H1 (cell line): ENCODE data around the gene SLC44A5. TPM values are rescaled to one million over a fixed set of nuclear protein-coding genes. Genes with fewer than 3 reads are reported as not detected.

ENCODE experiments used
- CBX8 ChIP-seq: fragments of 300-800, 300-1000 bp; sonication (generic); IDR thresholded peaks from 2 replicates; pipeline ENCODE4 v1.7.1; 2016; ENCODE audit warnings: low read depth, low read length, borderline replicate concordance
- FOSL1 ChIP-seq: IDR thresholded peaks from 2 replicates; pipeline ENCODE4 v1.6.1; 2011; ENCODE audit warnings: mild to moderate bottlenecking, low read depth, low read length, moderate library complexity; ENCODE audit not compliant: insufficient read depth
- POLR2A ChIP-seq, 2 experiments: IDR thresholded peaks; 1 replicate in 1 of 2; 2 replicates in 1 of 2; pipeline ENCODE4 v1.6.1; 2011; ENCODE audit warnings: low read depth in 2 of 2, low read length in 2 of 2, mild to moderate bottlenecking in 2 of 2; ENCODE audit errors: control extremely low read depth in 1 of 2
- SAP30 ChIP-seq: fragments of 300-600 bp; sonication (generic); IDR thresholded peaks from 2 replicates; pipeline ENCODE4 v1.7.1; 2012; ENCODE audit warnings: low read length, moderate library complexity, mild to moderate bottlenecking, inconsistent platforms; ENCODE audit not compliant: insufficient read depth, insufficient replicate concordance
- SIN3A ChIP-seq, 2 experiments: IDR thresholded peaks in 1 of 2; conservative IDR thresholded peaks in 1 of 2; 2 replicates each; pipeline ENCODE4 v1.6.1; 2011 to 2012; ENCODE audit warnings: low read length in 2 of 2, improper control_type of control experiment in 1 of 2, low read depth in 1 of 2, mild to moderate bottlenecking in 1 of 2
- SP4 ChIP-seq: IDR thresholded peaks from 2 replicates; pipeline ENCODE4 v1.6.1; 2012; ENCODE audit warnings: low read length, inconsistent platforms
- polyA plus RNA-seq, 7 experiments: library from polyadenylated mRNA; depleted of rRNA in 3 of 7; stranded (reverse) in 5 of 7; unstranded in 2 of 7; fragments of >200 nt in 5 of 7; fragments of 200-250 nt in 2 of 7; gene quantifications; 1 replicate in 5 of 7; 2 replicates in 1 of 7; 4 replicates in 1 of 7; pipeline versions ENCODE4 v1.2.1 to v1.2.3, GENCODE V29; 2011 to 2013; ENCODE audit warnings: missing spikeins in 2 of 7, mixed read lengths in 2 of 7
- total RNA-seq: library from RNA; stranded (reverse); fragmentation: NEBNext Ultra II Directional; extraction: Animal tissue kit (Norgen Biotek cat#: 25700); gene quantifications from 2 replicates; pipeline ENCODE4 v1.2.1, GENCODE V29; 2021

The SLC44A5 gene
- total and polyA plus RNA-seq, 2 of the 8 experiments (the other 6 are each of a cell fraction or from before 2014, with no cell fraction given): 1.8 to 3.3 TPM

DNA sequence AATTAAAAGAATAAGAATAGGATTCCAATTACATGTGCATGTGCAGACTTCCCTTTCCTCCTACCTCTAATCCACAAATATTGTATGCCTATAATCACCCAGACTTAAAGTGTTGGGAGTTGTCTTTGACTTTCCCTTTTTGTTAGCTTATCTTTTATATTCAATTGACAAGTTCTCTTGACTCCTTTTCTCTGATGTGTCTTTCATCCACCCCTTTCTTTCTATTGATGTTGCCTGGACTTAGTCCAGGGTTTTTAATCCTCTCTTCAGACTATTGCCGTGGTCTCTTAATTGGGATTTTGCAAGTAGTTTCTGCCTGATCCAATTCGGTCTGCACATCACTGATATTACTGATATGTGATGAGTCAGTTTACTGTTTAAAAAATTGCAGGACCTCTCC is 305.9 kb downstream of the SLC44A5 start (continued):
- TF ChIP-seq SIN3A (conservative IDR thresholded peaks at IDR 0.05 in 1 of 2, IDR thresholded peaks at IDR 0.05 in 1 of 2; ENCODE audit: low read depth in 1 of 2, low read length in 2 of 2): no peak
- no peak for TF ChIP-seq SAP30
- TF ChIP-seq FOSL1: no peak
- TF ChIP-seq CBX8: no peak
- TF ChIP-seq POLR2A (IDR thresholded peaks at IDR 0.05; ENCODE audit: control extremely low read depth in 1 of 2, low read depth in 2 of 2, low read length in 2 of 2): no peak
- no peak for TF ChIP-seq SP4
